Measurements from ENCODE around the gene PAEP.
"Not testable (repeated sequence)": the region's sequence is repeated elsewhere in the genome, so short reads cannot be mapped to it uniquely, and the experiment has no call there.

The PAEP gene

GRCh38 chr9:135526089-135526729 lies 35.3 kb upstream of the PAEP start:
- DNase-seq (ENCODE audit: low read depth), result no peak

GRCh38 chr9:135526730-135527571 lies 34.6 kb upstream of the PAEP start:
- no peak for DNase-seq (ENCODE audit: low read depth)

GRCh38 chr9:135528842-135529435 lies 32.6 kb upstream of the PAEP start:
- DNase-seq (ENCODE audit: low read depth), result not testable (repeated sequence)

GRCh38 chr9:135530146-135530545 lies 31.4 kb upstream of the PAEP start:
- DNase-seq (ENCODE audit: low read depth), result no peak

- DNase-seq (ENCODE audit: low read depth), result no peak
These were observed 30.5 kb upstream of the PAEP start for GRCh38 chr9:135531096-135531495.

GRCh38 chr9:135533113-135533512 lies 28.4 kb upstream of the PAEP start:
- no peak for DNase-seq (ENCODE audit: low read depth)

GRCh38 chr9:135533674-135534073 lies 27.9 kb upstream of the PAEP start:
- DNase-seq (ENCODE audit: low read depth), result no peak

GRCh38 chr9:135534192-135534711 lies 27.3 kb upstream of the PAEP start:
- DNase-seq (ENCODE audit: low read depth), result not testable (repeated sequence)

- not testable (repeated sequence) for DNase-seq (ENCODE audit: low read depth)
These were observed 26.7 kb upstream of the PAEP start for GRCh38 chr9:135534826-135535225.

GRCh38 chr9:135535631-135536030 lies 25.9 kb upstream of the PAEP start:
- not testable (repeated sequence) for DNase-seq (ENCODE audit: low read depth)

GRCh38 chr9:135536216-135536615 lies 25.3 kb upstream of the PAEP start:
- DNase-seq (ENCODE audit: low read depth), result no peak

GRCh38 chr9:135543262-135543894 lies 18.2 kb upstream of the PAEP start:
- not testable (repeated sequence) for DNase-seq (ENCODE audit: low read depth)

- DNase-seq (ENCODE audit: low read depth), result no peak
These were observed 16.4 kb upstream of the PAEP start for GRCh38 chr9:135544981-135545635.

- DNase-seq (ENCODE audit: low read depth), result not testable (repeated sequence)
These were observed 15.8 kb upstream of the PAEP start, which contains the start of gene OBP2A for GRCh38 chr9:135545646-135546176. Gene OBP2A (plus strand): TSS chr9:135546126. CDS start chr9:135546181, 55 bp downstream.

- not testable (repeated sequence) for DNase-seq (ENCODE audit: low read depth)
These were observed 14.6 kb upstream of the PAEP start for GRCh38 chr9:135546792-135547617.

- DNase-seq (ENCODE audit: low read depth), result no peak
These were observed 13.5 kb upstream of the PAEP start for GRCh38 chr9:135547756-135548736.

GRCh38 chr9:135549478-135550343 lies 11.8 kb upstream of the PAEP start:
- not testable (repeated sequence) for DNase-seq (ENCODE audit: low read depth)

- no peak for DNase-seq (ENCODE audit: low read depth)
These were observed 11.1 kb upstream of the PAEP start for GRCh38 chr9:135550344-135550918.

Data from activated T-cell treated with anti-CD3 and anti-CD28 coated beads for 48 hours (primary cell).